GM12874 (cell line): ENCODE measurements around the gene MINDY2.

Experiments used
- TF ChIP-seq, protein P1 (sequence below): IDR thresholded peaks from 2 replicates; pipeline ENCODE4 v1.5.1; 2011; ENCODE audit warnings: low read depth, mild to moderate bottlenecking, control low read depth, low read length, moderate library complexity; ENCODE audit not compliant: insufficient read depth

MINDY2 gene

DNA sequence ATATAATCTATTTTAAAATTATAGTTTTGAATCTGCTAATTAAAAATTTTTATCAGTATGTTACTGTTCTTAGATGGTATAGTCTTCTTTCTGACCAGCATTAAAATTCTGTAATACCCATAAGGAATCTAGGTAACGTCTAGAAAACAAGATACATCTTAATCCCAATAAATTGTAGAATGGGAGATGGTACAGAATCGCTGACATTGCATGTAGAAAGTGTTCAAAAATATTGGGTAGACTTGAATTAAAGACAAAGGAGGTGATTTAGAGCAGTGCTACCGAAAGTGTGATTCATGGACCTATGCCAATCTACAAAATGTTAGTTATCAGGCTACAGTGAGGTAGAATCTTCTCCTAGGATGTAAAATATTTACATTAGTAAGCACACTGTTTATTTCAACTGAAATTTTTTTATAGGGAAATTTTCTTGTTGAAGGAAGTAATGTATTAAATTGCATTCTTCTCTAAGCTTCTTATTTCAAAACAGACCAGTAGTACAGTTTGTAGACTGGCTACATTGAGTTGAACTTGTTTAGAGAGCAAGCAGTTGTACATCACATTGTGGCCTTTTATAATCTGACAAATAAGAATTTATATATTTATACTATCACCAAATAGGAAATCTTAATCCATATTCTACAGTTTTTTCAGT is 17.1 kb downstream of the MINDY2 start:
- TF ChIP-seq, protein P1, sequence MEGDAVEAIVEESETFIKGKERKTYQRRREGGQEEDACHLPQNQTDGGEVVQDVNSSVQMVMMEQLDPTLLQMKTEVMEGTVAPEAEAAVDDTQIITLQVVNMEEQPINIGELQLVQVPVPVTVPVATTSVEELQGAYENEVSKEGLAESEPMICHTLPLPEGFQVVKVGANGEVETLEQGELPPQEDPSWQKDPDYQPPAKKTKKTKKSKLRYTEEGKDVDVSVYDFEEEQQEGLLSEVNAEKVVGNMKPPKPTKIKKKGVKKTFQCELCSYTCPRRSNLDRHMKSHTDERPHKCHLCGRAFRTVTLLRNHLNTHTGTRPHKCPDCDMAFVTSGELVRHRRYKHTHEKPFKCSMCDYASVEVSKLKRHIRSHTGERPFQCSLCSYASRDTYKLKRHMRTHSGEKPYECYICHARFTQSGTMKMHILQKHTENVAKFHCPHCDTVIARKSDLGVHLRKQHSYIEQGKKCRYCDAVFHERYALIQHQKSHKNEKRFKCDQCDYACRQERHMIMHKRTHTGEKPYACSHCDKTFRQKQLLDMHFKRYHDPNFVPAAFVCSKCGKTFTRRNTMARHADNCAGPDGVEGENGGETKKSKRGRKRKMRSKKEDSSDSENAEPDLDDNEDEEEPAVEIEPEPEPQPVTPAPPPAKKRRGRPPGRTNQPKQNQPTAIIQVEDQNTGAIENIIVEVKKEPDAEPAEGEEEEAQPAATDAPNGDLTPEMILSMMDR = no peak

DNA sequence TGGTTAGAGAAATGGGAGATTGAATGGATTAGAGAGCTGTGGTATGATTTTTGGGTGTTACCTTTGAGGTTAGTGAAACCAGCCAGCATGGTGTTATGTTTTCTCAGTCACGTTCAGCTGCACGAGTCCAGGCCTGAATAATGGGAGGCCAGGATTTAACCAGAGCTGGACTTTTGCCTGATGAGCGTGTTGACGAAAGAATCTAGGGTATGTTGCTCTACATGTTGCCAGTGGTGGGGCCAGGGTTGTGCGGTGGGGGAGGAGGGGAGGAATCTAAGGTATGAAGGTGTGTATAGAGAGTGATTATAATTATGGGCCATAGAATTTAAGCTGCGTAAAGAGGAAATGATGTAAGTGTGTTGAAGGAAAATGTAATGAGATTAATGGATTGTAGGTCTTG is 22.8 kb downstream of the MINDY2 start:
- TF ChIP-seq, protein P1 = no peak

DNA sequence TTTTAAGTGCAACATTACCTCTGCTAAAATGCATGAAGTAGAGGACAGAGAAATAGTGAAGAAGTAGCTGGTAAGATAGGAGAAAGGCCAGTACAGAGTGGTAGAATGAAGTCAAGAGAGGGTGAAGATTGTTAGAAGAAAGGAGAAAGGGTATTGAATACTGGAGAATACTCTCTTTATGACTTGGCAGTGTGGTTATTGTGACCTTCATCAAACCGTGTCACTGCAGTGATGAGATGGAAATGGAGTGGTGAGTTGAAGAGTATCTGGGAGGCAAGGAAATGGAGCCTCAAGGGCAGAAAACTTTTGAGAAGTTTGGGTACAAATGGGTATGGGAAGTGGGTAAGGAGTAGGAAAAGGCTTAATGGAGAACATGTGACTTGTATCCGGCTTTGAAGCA is 24.7 kb downstream of the MINDY2 start:
- TF ChIP-seq, protein P1 = no peak

DNA sequence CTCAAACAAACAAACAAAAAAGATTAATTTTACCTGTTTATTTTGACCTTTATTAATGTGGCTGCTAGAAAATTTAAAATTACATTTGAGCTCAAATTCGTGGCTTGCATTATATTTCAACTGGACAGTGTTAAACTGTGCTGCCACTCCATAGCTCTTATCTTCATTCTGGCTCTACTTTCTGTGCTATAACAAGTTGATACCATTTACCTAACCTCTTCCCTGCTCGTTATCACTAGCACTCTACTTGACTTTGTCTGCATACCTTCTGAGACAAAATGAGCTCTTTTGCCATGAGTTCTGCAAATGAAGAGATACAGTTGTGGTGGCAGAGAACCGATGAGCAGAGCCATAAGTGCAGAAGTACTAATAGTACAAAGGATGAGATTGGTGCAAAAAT is 26.4 kb downstream of the MINDY2 start:
- TF ChIP-seq, protein P1 = no peak

DNA sequence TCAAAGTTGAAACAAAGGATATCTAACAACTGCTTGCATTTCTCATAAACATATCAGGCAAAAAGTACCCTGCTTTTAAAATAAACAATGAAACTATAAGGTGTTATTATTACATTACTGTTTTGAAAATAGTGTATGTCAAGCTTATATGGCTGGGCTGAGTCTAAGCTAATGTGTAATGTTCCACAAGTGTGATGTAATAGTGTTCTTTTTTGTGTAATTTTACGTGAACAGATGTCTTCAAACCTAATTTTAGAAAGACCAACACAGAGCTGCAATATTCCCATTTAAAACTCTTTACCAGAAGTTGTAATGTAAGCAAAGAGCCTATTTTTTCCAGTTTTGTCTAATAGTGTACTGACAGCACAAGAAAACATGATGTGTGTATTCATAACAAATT is 34.0 kb downstream of the MINDY2 start:
- TF ChIP-seq, protein P1 = no peak

DNA sequence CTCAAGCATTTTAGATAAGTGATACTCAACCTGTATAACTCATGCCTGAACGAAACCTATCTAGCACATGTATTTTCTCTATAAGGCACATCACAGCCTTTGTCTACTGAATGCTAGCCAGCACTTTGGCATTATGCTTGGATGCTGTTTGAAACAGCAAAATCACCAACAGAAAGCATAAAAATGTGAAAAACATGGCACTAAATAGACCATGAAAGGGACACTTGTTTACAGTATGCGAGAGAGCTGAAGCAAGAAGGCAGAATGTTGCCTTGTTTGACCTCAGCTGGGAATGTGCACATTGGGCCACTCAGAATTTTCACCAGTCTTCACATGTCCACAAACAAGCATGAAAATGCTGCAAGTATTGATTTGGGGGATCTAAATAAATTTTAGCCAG is 59.5 kb downstream of the MINDY2 start:
- TF ChIP-seq, protein P1 = no peak

DNA sequence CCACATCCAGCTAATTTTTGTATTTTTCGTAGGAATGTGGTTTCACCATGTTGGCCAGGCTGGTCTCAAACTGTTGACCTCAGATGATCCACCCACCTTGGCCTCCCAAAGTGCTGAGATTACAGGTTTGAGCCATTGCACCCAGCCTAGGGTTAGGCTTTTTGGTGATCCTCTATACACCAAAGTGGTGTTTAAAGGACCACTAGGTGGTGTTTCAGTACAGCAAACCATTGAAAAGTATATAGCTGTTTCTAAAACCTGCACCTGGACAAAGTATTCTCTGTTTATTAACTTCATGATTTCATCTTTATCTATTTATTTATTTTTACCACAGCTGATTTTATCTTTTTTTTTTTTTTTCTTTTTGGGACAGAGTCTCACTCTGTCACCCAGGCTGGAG is 68.4 kb downstream of the MINDY2 start:
- TF ChIP-seq, protein P1 = peak; percentile 42; the same call in 1 of the 2 replicates
